ENCODE data around the gene OR5A1. TPM values are rescaled to one million over a fixed set of nuclear protein-coding genes. Genes with fewer than 3 reads are reported as not detected.

The OR5A1 gene
- total and polyA plus RNA-seq, 4 donors, result not detected

DNA sequence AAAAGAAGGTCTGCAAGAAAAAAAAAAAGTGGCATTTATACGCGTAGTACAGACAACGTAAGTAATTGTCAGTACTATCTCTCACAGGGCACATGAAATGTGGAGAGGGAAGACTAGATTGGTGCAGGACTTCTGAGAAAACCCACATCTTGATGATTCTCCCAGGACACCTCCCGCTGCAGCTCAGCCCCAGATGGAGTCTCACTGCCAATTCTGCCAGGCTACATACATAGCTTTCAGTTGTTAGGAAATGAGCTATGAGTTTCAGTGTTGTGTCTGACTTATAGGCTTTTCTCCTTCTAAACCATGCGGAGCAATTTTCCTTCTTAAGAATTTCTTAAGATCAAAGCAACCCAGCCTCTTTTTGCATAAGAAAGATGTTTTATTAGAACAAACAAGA, 19.7 kb upstream of the OR5A1 start:
- Histone ChIP-seq H3K27ac (ENCODE audit: low read depth in 1 of 2, low read length in 1 of 2) (no peak overlapping the region), H3K9me3 (ENCODE audit: control insufficient read depth in 4 of 4, insufficient read depth in 3 of 4, low read length in 3 of 4) (no peaks in the 10 kb centered on the region), H3K4me1 (ENCODE audit: control insufficient read depth in 5 of 5, insufficient read depth in 5 of 5, low read length in 5 of 5) (no peaks in the 10 kb centered on the region), H3K27me3 (ENCODE audit: control insufficient read depth in 3 of 3, insufficient read depth in 3 of 3, low read length in 2 of 3) (no peaks in the 10 kb centered on the region), H3K36me3 (ENCODE audit: control insufficient read depth in 4 of 4, insufficient read depth in 4 of 4, low read length in 4 of 4) (no peaks in the 10 kb centered on the region), H3K9ac (ENCODE audit: insufficient read depth in 1 of 2, low read length in 2 of 2) (no peak overlapping the region), H3K4me3 (no peak overlapping the region)
- 89 to 94% methylated on average over 5 of the region's 5 CpGs for WGBS, 2 donors
- TF ChIP-seq, protein P1, sequence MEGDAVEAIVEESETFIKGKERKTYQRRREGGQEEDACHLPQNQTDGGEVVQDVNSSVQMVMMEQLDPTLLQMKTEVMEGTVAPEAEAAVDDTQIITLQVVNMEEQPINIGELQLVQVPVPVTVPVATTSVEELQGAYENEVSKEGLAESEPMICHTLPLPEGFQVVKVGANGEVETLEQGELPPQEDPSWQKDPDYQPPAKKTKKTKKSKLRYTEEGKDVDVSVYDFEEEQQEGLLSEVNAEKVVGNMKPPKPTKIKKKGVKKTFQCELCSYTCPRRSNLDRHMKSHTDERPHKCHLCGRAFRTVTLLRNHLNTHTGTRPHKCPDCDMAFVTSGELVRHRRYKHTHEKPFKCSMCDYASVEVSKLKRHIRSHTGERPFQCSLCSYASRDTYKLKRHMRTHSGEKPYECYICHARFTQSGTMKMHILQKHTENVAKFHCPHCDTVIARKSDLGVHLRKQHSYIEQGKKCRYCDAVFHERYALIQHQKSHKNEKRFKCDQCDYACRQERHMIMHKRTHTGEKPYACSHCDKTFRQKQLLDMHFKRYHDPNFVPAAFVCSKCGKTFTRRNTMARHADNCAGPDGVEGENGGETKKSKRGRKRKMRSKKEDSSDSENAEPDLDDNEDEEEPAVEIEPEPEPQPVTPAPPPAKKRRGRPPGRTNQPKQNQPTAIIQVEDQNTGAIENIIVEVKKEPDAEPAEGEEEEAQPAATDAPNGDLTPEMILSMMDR (IDR thresholded peaks at IDR 0.05; ENCODE audit: control extremely low read depth, extremely low read depth), result no peak
- DNase-seq, result no peak
- ATAC-seq (ENCODE audit: insufficient read depth, low FRiP score), result no peak

DNA sequence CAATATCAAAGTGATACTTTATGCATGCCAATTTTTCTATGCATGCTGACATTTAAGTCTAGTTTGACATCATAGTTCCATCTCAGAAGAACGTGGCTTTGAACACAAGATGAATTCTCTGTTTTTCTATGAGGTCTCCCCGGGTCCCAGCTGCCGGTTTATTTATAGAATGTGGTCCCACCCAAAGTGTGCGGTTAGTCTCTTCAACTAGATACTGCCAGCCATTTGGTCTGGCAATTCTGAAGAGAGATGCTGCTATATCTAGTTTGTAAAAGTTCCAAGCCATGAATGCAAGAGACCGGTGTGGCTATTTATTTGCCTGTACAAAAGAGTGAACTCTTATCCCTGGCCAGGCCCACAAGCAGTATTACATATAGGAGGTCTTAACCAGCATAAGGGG, 19.2 kb upstream of the OR5A1 start:
- ATAC-seq (ENCODE audit: insufficient read depth, low FRiP score), result no peak
- TF ChIP-seq, protein P1 (IDR thresholded peaks at IDR 0.05; ENCODE audit: control extremely low read depth, extremely low read depth), result no peak
- WGBS, 2 donors, result 62 to 71% methylated on average over 5 of the region's 5 CpGs

DNA sequence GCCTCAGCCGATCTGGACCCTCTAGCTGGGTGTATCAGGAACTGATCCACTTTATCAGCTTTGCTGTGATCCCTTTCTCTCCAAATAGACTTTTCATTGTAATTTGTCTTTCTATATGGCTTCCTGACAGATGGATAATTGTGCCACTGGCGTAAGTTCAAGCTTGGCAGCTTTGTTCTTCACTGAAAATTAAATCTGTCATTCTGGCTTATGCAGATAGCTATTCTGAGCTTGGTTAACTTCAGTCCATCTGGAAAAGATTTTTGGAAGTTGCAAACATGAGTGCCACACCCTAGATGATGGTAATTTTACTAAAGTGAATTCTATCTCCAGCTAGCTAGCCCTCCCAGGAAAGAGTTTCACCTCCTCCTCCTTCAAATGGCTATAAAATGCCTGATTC, 18.1 kb upstream of the OR5A1 start:
- Histone ChIP-seq H3K27ac (ENCODE audit: low read depth in 1 of 2, low read length in 1 of 2) (no peak overlapping the region), H3K9ac (ENCODE audit: insufficient read depth in 1 of 2, low read length in 2 of 2) (no peak overlapping the region), H3K27me3 (ENCODE audit: control insufficient read depth in 3 of 3, insufficient read depth in 3 of 3, low read length in 2 of 3) (no peaks in the 10 kb centered on the region), H3K4me3 (no peak overlapping the region), H3K4me1 (ENCODE audit: control insufficient read depth in 5 of 5, insufficient read depth in 5 of 5, low read length in 5 of 5) (no peaks in the 10 kb centered on the region), H3K9me3 (ENCODE audit: control insufficient read depth in 4 of 4, insufficient read depth in 3 of 4, low read length in 3 of 4) (no peaks in the 10 kb centered on the region), H3K36me3 (ENCODE audit: control insufficient read depth in 4 of 4, insufficient read depth in 4 of 4, low read length in 4 of 4) (no peaks in the 10 kb centered on the region)
- TF ChIP-seq, protein P1 (IDR thresholded peaks at IDR 0.05; ENCODE audit: control extremely low read depth, extremely low read depth), result no peak
- DNase-seq (no peak), ATAC-seq (ENCODE audit: insufficient read depth, low FRiP score) (no peak)
- 82 to 95% methylated on average over 2 of the region's 2 CpGs for whole genome bisulfite sequencing, 2 donors

More for the DNA sequence above, 19.2 kb upstream of the OR5A1 start:
- H3K9me3 ChIP-seq (ENCODE audit: control insufficient read depth in 4 of 4, insufficient read depth in 3 of 4, low read length in 3 of 4), result no peaks in the 10 kb centered on the region
- H3K9ac ChIP-seq (ENCODE audit: insufficient read depth in 1 of 2, low read length in 2 of 2), result no peak overlapping the region
- no peak overlapping the region for H3K27ac ChIP-seq (ENCODE audit: low read depth in 1 of 2, low read length in 1 of 2)
- no peaks in the 10 kb centered on the region for H3K27me3 ChIP-seq (ENCODE audit: control insufficient read depth in 3 of 3, insufficient read depth in 3 of 3, low read length in 2 of 3)
- no peaks in the 10 kb centered on the region for H3K4me1 ChIP-seq (ENCODE audit: control insufficient read depth in 5 of 5, insufficient read depth in 5 of 5, low read length in 5 of 5)
- DNase-seq, result no peak
- no peak overlapping the region for H3K4me3 ChIP-seq
- no peaks in the 10 kb centered on the region for H3K36me3 ChIP-seq (ENCODE audit: control insufficient read depth in 4 of 4, insufficient read depth in 4 of 4, low read length in 4 of 4)

DNA sequence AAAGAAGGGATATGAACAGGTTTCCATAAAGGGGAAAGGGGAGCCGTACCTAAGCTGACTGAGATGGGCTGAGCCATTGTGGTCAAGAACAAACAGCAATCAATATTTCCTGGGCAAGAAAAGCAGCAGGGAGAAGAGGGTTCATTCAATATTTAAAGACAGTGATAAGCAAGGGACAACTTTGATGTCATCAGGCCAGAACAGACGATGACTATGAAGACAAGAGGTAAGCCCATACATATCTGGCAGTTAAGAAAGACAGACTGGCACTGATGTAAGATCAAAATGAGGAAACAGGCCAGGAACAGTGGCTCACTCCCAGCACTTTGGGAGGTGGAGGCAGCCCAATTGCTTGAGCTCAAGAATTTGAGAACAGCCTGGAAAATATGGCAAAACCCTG, 12.4 kb upstream of the OR5A1 start:
- DNase-seq, result no peak
- TF ChIP-seq, protein P1 (IDR thresholded peaks at IDR 0.05; ENCODE audit: control extremely low read depth, extremely low read depth), result no peak
- WGBS, 2 donors, result 73 to 75% methylated on average over 2 of the region's 2 CpGs

More for the DNA sequence above, 12.4 kb upstream of the OR5A1 start:
- no peaks in the 10 kb centered on the region for H3K4me1 ChIP-seq (ENCODE audit: control insufficient read depth in 5 of 5, insufficient read depth in 5 of 5, low read length in 5 of 5)
- no peaks in the 10 kb centered on the region for H3K36me3 ChIP-seq (ENCODE audit: control insufficient read depth in 4 of 4, insufficient read depth in 4 of 4, low read length in 4 of 4)
- ATAC-seq (ENCODE audit: insufficient read depth, low FRiP score), result no peak
- H3K27ac ChIP-seq (ENCODE audit: low read depth in 1 of 2, low read length in 1 of 2), result no peak overlapping the region
- H3K9ac ChIP-seq (ENCODE audit: insufficient read depth in 1 of 2, low read length in 2 of 2), result no peak overlapping the region
- no peaks in the 10 kb centered on the region for H3K27me3 ChIP-seq (ENCODE audit: control insufficient read depth in 3 of 3, insufficient read depth in 3 of 3, low read length in 2 of 3)
- H3K4me3 ChIP-seq, result no peak overlapping the region
- no peaks in the 10 kb centered on the region for H3K9me3 ChIP-seq (ENCODE audit: control insufficient read depth in 4 of 4, insufficient read depth in 3 of 4, low read length in 3 of 4)

Data from lung (tissue), 12 donors.